ENCODE results near the gene ANKRD10.

Gene ANKRD10

GRCh38 chr13:110830800-110831371 is 84.0 kb downstream of the ANKRD10 start:
- no peak for DNase-seq (ENCODE audit: low read depth in 2 of 2)

- no peak for DNase-seq (ENCODE audit: low read depth in 2 of 2)
Observed at GRCh38 chr13:110830331-110830730, 84.5 kb downstream of the ANKRD10 start.

GRCh38 chr13:110829486-110829885 is 85.4 kb downstream of the ANKRD10 start:
- DNase-seq (ENCODE audit: low read depth in 2 of 2): no peak

GRCh38 chr13:110828705-110829104 is 86.2 kb downstream of the ANKRD10 start:
- DNase-seq (ENCODE audit: low read depth in 2 of 2): no peak
